HG03558 (cell line): ENCODE results near the gene CCDC63.

ENCODE experiments used
- ATAC-seq: cut with Tn5 transposase; IDR thresholded peaks from one replicate; pipeline ENCODE4 v1.9.1; 2021; ENCODE audit warnings: moderate number of reproducible peaks; ENCODE audit not compliant: unreplicated experiment; ENCODE audit errors: extremely low read depth

The CCDC63 gene

DNA sequence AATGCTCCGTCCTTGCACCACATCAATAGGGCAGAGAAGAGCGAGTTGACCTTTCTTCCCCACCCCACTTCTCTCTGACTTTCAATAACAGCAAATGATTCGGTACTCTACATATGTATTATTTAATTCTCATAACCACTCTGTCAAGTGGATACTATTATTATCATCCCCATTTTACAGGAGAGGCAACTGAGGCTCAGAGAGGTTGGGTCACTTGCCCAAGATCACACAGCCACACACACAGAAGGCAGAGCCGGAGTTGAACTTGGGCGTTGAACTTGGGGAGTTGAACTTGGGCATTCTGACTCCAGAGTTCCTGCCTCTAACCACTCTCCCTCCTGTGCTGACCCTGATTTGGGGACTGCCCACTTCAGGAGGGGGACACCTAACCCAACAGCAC, 72.9 kb downstream of the CCDC63 start:
- no peak for ATAC-seq

DNA sequence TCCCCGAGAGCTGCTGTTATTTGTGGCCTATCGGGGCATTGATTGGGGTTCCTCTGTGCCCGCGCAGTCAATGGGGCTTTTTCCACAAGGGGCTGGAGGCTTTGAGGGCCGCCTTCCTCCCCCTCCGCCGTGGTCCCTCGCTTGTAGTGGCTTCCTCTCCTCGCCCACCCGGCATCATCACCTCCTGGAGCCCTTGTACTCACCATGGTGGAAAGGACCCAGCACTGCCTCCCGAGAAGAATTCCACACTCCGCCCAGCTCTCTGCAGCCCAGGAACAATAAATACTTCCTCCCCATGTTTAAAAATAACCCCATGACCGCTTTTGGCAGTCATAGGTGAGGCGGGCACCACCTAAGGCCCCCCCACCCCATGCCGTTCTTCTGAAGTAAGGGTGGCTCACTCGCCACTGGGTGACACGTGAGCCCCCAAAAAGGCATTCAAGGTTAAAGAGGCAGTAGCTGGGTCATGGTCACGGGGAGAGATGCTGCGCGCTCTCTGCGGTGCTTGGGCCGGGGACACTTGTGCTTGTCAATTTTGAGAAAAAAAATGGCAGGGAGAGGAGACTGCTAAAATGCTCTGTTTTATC, 73.6 kb downstream of the CCDC63 start, which contains the start of gene MYL2:
MYL2 (minus strand) TSS at position 256 of the 587 bp plus-strand sequence; CDS start at position 206, 50 bp downstream.
- no peak for ATAC-seq

DNA sequence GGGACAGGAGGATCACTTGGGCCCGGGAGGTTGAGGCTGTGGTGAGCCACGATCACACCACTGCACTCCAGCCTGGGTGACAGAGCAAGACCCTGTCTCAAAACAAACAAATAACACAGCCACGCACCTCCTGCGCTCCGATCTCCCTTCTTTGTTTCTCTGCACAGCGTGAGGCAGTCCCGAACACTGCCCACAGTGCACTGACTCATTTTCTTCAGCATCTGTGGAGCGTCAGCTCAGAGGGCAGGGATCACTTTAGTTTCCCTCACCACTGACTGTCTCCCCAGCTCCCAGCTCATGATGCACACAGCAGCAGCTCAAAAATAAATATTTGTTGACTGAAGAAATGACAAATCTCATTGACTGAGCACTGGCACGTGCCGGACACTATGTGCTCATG, 74.5 kb downstream of the CCDC63 start:
- no peak for ATAC-seq

DNA sequence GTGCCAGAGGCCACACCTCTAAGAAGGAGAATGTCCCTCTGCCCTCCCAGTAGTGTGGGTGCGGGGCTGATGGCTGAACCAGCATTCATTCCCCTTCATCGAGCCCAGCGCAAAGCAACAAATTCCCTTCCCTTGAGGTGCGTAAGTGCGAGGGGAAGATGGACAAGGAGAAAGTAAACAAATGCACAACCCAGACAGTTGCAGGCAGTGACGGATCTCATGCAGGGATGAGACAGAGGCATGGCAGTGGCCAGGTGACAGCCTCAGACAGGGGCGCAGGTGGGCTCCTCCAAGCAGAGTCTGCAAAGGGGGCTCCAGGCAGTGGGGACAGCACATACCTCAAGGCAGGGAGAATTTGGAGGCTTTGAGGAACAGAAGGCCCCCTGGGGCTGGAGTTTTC, 75.9 kb downstream of the CCDC63 start:
- no peak for ATAC-seq

DNA sequence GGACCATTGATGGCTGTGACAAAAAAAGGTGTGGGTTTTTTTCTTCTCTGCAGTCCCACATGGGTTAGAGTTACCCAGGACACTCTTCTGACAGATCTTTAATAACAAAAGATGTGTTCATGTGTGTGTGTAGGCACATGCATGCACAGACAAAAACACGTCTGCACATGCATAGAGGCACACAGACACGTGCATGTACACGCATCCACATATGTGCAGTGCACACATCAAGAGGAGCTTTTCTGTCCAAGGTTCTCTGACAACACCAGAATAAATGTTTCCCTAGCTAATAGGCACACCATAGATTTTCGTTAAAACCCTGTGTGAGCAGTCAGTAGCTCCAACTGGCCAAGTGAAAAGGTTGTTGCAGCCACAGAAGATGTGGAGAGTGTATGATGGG, 76.4 kb downstream of the CCDC63 start:
- no peak for ATAC-seq

DNA sequence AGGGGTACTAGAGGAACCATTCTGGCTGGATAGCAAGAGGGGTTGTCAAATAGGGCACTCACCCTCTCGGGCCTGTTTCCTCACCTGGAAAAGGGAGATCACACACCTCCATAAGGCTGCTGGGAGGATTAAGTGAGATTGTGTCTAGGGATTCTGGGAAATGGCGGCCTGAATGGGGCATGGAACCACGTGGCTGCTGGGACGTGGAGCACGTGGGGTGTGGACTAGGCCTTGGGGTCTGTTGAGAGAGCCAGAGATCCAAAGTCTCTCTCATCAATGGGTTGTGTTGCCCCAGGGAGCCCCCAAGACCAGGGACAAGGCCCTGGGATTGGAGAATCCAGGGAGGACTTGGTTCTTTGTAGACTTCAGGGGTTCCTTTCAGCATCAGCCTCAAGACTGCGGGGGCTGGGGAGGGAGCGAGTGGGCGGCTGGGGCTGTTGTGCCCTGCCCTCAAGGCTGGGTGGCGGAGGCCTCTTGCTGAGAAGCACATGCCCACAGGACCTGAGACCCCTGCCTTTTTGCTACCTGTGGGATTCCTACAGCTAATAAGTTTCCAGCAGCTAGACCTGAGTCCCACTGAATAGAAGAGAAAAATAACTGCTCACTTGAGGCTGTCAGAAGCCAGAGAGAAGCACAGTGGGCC, 77.0 kb downstream of the CCDC63 start:
- ATAC-seq = no peak

DNA sequence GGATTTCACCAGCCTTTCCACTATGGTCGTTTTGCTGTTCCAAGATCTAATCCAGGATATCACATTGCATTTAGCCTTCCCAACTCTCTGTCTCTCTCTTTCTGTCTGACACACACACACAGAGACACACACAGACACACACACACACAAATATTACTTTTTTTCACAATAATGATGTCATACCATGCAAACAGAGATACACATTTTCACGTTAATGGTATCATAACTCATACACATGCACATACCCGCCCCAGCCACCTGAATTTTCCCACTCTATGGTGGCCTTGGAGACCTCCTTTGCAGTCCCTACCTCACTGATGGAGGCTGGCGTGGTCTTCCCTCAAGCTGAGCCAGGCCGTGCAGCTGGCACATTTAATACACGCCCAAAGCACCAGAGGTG, 80.8 kb downstream of the CCDC63 start:
- ATAC-seq = no peak

DNA sequence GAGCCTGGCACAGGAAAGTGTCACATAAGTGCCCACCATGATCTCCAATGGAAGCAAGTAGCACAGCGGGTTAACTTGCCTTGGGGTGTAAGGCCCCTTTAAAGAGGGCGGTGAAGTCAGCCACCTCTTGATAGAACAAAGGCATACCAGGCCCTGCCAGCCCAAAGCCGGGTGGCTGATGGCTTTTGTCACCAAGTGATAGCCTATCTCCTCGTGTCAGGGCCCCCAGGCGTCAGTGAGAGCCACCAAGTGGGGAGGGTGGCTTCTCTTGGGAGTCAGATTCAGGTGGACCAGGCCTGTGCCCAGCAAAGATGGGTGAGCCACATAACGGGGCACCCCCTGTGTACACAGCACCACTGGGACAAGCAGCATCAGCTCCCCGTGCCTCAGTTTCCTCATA, 81.9 kb downstream of the CCDC63 start:
- no peak for ATAC-seq

DNA sequence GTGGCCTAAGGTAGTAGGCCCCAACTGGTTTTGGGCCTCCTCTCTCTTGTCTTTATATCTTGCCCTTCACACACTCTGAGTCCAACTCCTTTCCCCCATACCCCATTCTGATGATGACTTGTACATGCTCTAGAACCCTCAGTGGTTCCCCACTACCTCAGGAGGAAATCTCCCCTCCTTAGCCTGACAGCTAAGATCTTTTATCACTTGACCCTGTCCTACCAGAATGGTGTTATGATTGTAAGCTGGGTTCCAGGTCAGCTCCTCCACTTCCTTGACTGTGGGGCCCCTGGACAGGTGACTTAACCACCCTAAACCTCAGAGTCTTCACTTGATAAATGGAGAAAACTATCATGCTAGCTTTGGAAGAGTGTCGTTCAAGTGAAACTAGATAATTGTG, 83.0 kb downstream of the CCDC63 start:
- no peak for ATAC-seq

DNA sequence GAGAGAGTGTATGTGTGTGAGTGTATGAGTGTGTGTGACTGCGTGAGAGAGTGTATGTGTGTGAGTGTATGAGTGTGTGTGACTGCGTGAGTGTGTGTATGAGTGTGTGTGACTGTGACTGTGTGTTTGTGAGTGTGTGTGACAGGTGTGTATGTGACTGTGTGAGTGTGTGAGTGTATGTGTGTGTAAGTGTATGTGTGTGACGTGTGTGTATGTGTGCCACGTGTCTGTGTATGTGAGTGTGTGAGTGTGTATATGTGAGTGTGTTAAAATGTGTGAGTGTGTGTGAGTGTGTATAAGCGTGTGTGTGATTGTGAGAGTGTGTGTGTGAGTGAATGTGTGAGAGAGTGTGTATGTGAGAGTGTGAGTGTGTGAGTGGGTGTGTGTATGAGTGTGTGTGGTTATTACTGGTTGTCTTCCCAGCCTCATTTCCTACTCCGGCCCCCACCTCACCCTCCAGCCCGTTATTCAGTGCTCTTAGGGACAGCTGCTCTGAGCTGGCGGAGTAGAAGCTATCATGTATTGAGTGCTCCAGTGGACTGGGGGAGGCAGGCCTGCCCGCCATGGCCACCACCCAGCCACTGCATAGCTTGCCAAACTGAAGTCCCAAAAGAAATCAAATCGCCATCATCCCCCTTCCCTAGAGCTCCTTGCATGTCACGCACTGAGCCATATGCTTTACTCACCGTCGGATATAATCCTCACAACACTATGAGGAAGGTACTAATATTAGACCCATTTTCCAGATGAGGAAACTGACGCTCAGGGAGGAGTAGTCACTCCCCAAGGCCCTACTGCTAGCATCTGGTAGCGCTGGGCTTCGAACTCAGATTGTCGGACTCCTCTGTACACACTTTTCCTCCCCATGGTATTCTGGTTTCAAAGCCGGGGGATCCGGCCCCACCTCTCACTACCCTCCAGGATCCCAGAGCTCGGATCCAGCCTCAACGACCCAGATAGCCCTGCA, 83.8 kb downstream of the CCDC63 start:
- no peak for ATAC-seq

DNA sequence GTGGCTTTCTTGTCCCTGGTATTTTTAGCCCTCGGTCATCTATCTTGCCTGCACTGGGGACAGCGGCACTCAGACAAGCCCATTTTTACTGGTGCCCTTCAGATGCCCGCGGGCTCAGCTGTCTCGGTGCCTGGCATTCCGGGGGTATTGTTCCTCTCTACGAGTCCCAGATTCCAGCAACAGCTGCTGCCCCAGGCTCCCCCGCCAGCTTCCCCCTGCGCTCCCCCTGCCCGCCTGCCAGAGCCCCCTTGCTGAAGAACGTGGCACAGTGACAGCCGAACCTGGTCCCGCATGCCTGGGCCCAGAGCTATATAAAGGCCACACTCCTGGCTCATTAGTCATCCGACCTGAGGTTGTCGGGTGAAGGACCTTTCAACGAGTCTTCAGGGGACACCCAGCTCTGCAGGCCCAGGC, 84.5 kb downstream of the CCDC63 start:
- ATAC-seq = no peak

DNA sequence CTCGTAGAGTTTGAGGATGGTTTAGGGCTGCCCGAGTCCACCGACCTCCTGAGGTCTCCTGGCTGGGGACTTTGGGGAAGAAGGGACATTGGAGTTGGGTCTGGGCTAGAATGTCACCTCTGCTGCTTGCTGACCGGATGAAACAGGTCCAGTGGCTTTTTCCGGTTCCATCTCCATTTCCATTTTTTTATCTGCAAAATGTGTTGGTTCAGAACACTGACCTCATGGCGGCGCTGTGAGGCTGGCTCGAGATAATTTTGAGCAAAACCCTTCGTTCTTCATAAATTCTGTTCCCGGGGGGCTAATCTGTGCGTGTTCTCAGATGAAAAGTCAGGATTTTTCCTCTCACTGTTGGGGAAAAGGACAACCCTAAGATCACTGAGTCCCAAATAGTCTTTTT, 85.3 kb downstream of the CCDC63 start:
- ATAC-seq = no peak

DNA sequence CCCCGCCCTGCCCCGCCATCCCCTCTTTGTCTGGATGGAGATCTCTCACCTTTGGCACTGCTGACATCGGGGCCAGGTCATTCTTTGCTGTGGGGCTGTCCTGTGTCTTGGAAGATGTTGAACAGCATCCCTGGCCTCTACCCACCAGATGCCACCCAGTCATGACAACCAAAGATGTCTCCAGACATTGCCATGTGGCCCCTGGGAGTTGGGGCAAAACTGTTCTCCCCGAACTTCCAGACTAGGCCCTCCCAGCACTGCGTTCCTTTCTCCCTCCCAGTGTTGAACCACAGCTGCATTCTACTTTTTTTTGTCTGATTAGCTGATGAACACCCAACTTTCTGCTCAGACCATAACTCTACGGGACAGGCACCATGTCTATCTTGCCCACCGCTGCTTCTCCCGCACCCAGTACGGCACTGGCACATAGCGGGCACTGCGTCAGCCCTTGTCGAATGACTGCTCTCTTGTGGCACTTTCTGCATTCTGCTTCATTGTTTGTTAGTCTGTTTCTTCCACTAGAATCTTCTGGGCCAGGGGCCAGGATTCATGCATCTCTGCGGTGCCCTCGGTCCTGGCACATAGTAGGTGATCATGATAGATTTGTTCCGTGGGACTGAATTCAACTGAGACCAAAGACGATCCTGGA, 86.7 kb downstream of the CCDC63 start:
- no peak for ATAC-seq

DNA sequence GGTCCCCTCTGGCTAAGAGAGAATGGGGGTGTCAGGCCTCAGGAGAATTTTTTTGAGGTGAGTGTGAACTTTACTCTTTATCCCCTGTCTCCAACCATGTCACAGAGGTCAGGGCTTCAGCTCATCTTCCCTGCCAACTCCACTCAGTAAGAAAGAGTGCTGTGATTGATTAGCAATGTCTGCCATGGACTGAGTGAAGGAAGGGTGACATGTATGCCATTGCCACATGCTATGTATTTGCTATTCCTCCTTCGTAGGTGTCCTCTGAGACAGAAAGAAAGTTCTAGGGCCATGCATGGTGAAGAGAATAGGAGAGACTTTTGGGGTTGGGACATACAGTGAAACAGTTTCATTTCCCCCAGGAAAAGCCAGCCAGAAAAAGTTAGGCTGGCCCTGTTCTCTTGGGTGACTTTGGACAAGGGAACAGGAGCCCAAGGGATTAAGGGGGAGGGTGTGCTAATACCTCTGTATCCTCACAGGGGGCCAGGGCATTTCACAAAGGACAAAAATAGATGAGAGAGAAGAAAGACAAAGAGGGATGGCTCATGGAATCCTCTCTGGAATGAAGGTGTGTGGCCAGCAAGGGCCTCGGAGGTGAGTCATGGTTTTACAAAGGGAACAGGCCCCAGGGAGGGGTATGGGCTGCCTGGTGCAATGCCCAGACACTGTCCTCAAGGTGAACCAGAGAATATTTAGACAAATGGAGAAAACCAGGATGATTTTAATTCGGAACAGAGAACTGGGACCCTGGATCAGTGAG, 87.5 kb downstream of the CCDC63 start:
- ATAC-seq = no peak

DNA sequence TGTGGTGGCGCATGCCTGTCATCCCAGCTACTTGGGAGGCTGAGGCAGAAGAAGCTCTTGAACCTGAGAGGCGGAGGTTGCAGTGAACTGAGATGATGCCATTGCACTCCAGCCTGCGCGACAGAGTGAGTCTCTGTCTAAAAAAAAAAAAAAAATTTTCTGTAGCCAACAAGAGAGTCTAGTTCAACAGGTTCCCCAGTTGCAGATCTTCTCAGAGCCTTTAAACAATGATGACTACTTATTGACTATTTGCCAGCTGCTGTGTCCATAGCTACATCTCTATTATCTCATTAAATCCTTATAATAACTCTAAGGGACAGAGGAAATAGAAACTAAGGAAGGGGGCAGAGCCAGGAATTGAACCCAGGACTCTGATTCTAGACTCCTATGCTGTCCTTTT, 88.8 kb downstream of the CCDC63 start:
- no peak for ATAC-seq

DNA sequence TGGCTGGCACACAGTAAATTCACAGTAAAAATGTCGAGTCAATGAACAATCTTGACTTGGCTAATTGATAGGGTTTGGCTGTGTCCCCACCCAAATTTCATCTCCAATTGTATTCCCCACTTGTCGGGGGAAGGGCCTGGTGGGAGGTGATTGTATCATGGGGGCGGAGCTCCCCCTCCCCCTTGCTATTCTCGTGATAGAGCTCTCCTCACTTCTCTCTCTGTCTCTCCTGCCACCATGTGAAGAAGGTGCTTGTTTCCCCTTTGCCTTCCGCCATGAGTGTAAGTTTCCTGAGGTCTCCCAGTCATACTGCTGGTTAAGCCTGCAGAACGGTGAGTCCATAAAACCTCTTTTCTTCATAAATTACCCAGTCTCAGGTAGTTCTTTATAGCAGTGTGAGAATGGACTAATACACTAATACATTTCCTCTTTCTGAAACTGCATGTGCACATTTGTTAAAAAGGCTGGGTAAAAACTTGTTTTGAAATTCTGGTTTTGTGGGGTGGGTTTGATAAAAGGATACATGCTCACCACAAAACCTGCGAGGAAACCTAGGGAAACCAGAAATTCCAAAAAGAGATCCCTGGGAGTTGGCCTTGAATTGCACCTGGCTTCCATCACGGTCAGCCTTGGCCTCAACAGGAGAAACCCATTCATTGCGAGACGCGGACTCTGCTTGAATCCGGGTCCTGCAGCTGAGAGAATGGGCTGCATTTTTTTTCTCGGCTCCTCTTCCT, 89.7 kb downstream of the CCDC63 start:
- ATAC-seq = no peak

DNA sequence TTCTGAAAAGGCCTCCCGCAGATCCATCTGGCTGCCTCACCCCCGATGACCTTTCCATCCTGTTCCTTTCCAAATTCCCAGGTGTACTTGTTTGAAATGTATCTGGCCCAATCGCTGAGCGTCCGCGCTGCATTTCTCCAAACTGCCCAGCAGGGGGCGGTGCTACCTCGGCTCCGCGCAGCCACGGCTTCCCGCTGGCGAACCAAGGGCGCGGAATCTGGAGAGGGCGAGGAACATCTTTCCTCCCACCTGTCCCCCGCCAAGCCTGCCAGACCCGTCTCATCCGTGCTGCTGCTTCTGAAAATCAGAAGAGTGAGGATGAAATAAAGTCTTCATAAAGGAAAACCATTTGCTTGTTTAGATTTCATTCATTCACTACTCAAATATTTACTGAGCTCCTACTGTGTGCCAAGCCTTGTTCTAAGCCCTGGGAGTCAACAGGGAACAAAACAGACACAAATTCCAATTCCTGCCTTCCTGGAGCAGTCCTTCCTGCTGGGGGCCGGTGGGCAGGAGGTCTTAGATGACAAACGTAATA, 90.4 kb downstream of the CCDC63 start:
- ATAC-seq = no peak

DNA sequence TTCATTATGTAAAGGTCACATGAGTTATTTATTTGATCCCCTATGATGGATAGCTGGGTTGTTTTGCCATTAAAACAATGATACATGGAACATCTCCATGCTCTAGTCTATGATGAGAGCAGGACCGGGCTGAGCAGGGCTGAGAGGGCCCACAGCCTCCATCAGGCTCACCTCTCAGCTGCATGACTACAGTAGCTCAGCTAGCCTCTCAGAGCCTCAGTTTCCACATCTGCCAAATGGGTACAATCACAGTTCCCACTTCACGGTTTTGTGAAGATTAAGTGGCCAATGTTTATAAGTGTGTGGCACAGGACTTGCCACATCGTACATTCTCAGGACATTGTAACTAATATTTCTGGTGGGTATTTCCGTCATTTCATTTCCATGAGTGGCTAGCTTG, 93.5 kb downstream of the CCDC63 start:
- no peak for ATAC-seq

DNA sequence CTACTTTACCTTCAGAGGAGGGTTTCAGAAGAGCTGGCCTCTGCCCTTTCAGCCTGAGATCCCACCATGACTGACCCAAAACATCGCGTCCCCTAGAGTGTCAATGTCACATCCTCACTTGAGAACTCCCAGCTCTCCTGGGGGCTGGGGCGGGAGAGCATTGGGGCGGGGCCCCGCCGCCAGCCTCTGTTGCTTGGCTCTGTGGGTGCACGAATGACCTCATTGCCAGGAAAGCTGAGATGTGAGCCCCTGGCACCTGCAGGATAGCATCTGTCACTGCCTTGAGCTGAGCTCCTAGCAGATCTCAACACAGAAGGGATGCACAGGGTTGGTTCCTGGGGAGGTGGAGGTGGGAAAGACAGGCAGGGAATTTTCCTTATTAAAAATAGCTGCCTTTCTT, 94.1 kb downstream of the CCDC63 start:
- no peak for ATAC-seq
